ENCODE data around the gene SVEP1.

- TF ChIP-seq CTCF (IDR thresholded peaks at IDR 0.05), result peak in 1 of 5 experiments; percentile 22
- no peak for TF ChIP-seq POLR2A (IDR thresholded peaks at IDR 0.05)
- no peak for TF ChIP-seq EP300 (IDR thresholded peaks at IDR 0.05)
Measured at GRCh38 chr9:110583237-110583636, 3.7 kb upstream of the SVEP1 start.
